Transverse colon (tissue), 4 donors: ENCODE data around the gene UBE4B. TPM values are rescaled to one million over a fixed set of nuclear protein-coding genes. Genes with fewer than 3 reads are reported as not detected.
"Not testable (repeated sequence)": the region's sequence is repeated elsewhere in the genome, so short reads cannot be mapped to it uniquely, and the experiment has no call there.

Experiments used
- DNase-seq: peaks from one replicate; pipeline ENCODE4 v3.0.0-alpha.2; 2019
- H3K27ac ChIP-seq, 4 donors: fragments of 200-600 bp; sonication (generic); 2 replicates each; pipeline ENCODE4 v1.5.1; 2016 to 2018; ENCODE audit warnings: inconsistent platforms in 4 of 4
- H3K27me3 ChIP-seq: fragments of 200-600 bp; sonication (generic); 2 replicates; pipeline ENCODE4 v1.5.1; 2017; ENCODE audit warnings: inconsistent platforms
- H3K36me3 ChIP-seq, 4 donors: fragments of 200-600 bp; sonication (generic); 2 replicates each; pipeline ENCODE4 v1.5.1; 2017 to 2019; ENCODE audit warnings: inconsistent platforms in 4 of 4
- H3K4me1 ChIP-seq, 4 donors: fragments of 200-600 bp; sonication (generic); 2 replicates each; pipeline ENCODE4 v1.5.1; 2017 to 2020; ENCODE audit warnings: inconsistent platforms in 4 of 4
- H3K4me3 ChIP-seq, 4 donors: fragments of 200-600 bp; sonication (generic); 1 replicate in 1 of 4; 2 replicates in 3 of 4; pipeline versions ENCODE4 v1.5.1 to v1.6.1; 2017 to 2019; ENCODE audit warnings: inconsistent platforms in 4 of 4
- H3K9me3 ChIP-seq, 2 donors: fragments of 200-600 bp; sonication (generic); 2 replicates each; pipeline ENCODE4 v1.5.1; 2017 to 2019; ENCODE audit warnings: inconsistent platforms in 2 of 2
- EP300 ChIP-seq: sonication (generic); formaldehyde crosslinking; IDR thresholded peaks from one replicate; pipeline ENCODE4 v1.6.1; 2017; ENCODE audit warnings: antibody characterized with exemption, low read depth
- POLR2A ChIP-seq: fragments of 450-650 bp; IDR thresholded peaks from one replicate; pipeline ENCODE4 v1.6.1; 2016; ENCODE audit warnings: antibody characterized with exemption, mild to moderate bottlenecking, moderate library complexity
- POLR2AphosphoS5 ChIP-seq, 3 donors: sonication (generic); formaldehyde crosslinking; IDR thresholded peaks; one replicate each; pipeline ENCODE4 v1.6.1; 2016; ENCODE audit warnings: antibody characterized with exemption in 3 of 3
- WGBS, 2 donors: methylation state at CpG; one replicate each; pipeline ENCODE4 v1.1.5; 2018; ENCODE audit warnings: low coverage in 1 of 2; 5-methylcytosine and 5-hydroxymethylcytosine counted together
- in situ Hi-C, 4 donors: fragments of 200-750 bp; cut with MboI; loops; one replicate each; pipeline versions ENCODE4 v1.15.0 to v1.15.1; 2017; ENCODE audit warnings: low sequenced_read_pairs in 3 of 4, low pct_ligation_motif_present in 1 of 4, low pct_unique_long_range_greater_than_20kb in 1 of 4
- intact Hi-C: fragments of 100-400 bp; cut with DNase I; formaldehyde crosslinking; loops from one replicate; pipeline ENCODE4 v1.15.1; 2023; ENCODE audit warnings: low total_unique reads
- total RNA-seq, 4 donors: library from RNA; depleted of rRNA; stranded (reverse); fragments of >200 nt; gene quantifications; one replicate each; pipeline ENCODE4 v1.1.0, GENCODE V29; 2016
- TF ChIP-seq, protein P1 (sequence below), 5 experiments: fragments of 200-600 bp in 3 of 5; fragments of 450-650 bp in 2 of 5; sonication (generic) in 3 of 5; IDR thresholded peaks; 1 replicate in 2 of 5; 2 replicates in 3 of 5; pipeline ENCODE4 v1.5.1; 2016 to 2017; ENCODE audit warnings: antibody characterized with exemption in 5 of 5, inconsistent platforms in 3 of 5, mild to moderate bottlenecking in 2 of 5, moderate library complexity in 1 of 5

Gene UBE4B
- total RNA-seq, 4 donors from 2014 or later = 35.1 to 145 (median 78.7) TPM

DNA sequence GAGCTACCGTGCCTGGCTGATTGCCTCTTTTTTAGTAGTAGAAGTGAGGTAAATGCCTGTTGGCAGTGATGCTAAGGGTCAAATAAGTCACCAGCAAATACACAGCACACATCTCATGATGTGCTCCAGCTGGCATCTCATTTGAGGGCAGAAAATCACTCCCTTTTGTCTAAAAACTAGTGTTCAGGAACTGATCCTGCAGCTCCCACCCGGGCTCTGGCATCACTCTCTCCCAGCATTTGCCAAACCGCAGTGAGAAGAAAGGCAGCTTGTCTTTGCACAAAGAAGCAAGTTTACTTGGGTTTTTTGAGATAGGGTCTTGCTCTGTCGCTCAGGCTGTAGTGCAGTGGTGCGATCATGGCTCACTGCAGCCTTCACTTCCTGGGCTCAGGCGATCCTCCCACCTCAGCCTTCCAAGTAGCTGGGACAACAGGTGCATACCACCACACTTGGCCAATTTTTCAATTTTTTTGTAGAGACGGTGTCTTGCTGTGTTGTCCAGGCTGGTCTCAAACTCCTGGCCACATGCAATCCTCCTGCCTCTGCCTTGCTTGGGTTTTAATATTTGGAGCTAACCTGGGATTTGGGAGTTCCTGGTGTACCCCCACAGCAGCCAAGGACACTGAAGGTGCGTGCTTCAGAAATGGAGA lies 31.6 kb upstream of the UBE4B start:
- intact Hi-C loops = no loop called here
- WGBS, 2 donors = 88 to 100% methylated on average over 4 to 8 of the region's 8 CpGs
- Histone ChIP-seq H3K27ac (no peak overlapping the region), H3K9me3 (no peaks in the 10 kb centered on the region), H3K27me3 (peaks cover 47% of the 10 kb centered on the region), H3K4me1 (peaks cover 0 to 17% (median 14%) of the 10 kb centered on the region in 4 donors), H3K4me3 (no peak overlapping the region), H3K36me3 (no peaks in the 10 kb centered on the region)
- TF ChIP-seq, protein P1, sequence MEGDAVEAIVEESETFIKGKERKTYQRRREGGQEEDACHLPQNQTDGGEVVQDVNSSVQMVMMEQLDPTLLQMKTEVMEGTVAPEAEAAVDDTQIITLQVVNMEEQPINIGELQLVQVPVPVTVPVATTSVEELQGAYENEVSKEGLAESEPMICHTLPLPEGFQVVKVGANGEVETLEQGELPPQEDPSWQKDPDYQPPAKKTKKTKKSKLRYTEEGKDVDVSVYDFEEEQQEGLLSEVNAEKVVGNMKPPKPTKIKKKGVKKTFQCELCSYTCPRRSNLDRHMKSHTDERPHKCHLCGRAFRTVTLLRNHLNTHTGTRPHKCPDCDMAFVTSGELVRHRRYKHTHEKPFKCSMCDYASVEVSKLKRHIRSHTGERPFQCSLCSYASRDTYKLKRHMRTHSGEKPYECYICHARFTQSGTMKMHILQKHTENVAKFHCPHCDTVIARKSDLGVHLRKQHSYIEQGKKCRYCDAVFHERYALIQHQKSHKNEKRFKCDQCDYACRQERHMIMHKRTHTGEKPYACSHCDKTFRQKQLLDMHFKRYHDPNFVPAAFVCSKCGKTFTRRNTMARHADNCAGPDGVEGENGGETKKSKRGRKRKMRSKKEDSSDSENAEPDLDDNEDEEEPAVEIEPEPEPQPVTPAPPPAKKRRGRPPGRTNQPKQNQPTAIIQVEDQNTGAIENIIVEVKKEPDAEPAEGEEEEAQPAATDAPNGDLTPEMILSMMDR (IDR thresholded peaks at IDR 0.05) = no peak
- TF ChIP-seq EP300 (no peak), POLR2AphosphoS5 (IDR thresholded peaks at IDR 0.05) (no peak), POLR2A (no peak)
- no peak for DNase-seq
- in situ Hi-C loops = no loop called here

DNA sequence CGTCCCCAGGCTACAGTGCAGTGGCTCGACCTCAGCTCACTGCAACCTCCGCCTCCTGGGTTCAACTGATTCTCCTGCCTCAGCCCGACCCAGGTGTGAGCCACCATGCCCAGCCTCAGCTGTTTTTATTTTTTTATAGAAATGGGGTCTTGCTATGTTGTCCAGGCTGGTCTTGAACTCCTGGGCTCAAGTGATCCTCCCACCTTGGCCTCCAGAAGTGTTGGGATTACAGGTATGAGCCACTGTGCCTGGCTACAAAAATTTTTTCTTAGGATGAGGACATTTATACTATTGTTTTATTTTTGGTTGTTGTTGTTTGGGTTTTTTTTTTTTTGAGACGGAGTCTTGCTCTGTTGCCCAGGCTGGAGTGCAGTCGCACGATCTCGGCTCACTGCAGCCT lies 27.5 kb upstream of the UBE4B start:
- H3K4me3 ChIP-seq, in situ Hi-C loops, intact Hi-C loops, H3K27me3 ChIP-seq, DNase-seq, H3K36me3 ChIP-seq, H3K4me1 ChIP-seq, H3K27ac ChIP-seq, H3K9me3 ChIP-seq: not testable (repeated sequence)
- 87 to 91% methylated on average over 8 of the region's 8 CpGs for WGBS, 2 donors

GRCh38 chr1:10007169-10007568 lies 25.6 kb upstream of the UBE4B start:
- WGBS, 2 donors = 54% methylated on average over 4 of the region's 4 CpGs
- Histone ChIP-seq H3K4me3 (no peak overlapping the region), H3K27me3 (peaks cover 6% of the 10 kb centered on the region), H3K9me3 (no peaks in the 10 kb centered on the region), H3K4me1 (no peaks in the 10 kb centered on the region), H3K27ac (no peak overlapping the region), H3K36me3 (no peaks in the 10 kb centered on the region)
- in situ Hi-C loops = no loop called here
- no peak for DNase-seq
- TF ChIP-seq EP300 (no peak), POLR2AphosphoS5 (IDR thresholded peaks at IDR 0.05) (no peak)
- intact Hi-C loops = no loop called here

DNA sequence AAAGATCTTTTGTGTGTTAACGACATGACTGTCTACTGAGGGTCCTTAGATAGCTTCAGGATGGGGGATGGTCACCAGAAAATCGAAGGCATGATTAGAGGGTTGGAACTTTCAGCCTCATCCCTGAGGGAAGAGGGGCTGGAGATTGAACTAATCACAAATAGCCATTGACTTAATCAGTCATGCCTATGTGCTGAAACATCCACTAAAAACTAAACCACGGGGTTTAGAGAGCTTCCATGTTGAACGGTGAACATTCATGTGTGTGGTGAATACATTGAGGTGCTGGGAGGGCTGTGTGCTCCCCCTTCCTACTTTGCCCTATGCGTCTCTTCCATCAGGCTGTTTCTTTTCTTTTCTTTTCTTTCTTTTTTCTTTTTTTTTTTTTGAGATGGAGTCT lies 18.7 kb upstream of the UBE4B start:
- Histone ChIP-seq H3K27ac (no peak overlapping the region), H3K27me3 (no peaks in the 10 kb centered on the region), H3K9me3 (no peaks in the 10 kb centered on the region), H3K4me3 (no peak overlapping the region), H3K36me3 (no peaks in the 10 kb centered on the region), H3K4me1 (peaks cover 0 to 4% (median 0%) of the 10 kb centered on the region in 4 donors)
- TF ChIP-seq EP300 (no peak), POLR2A (no peak), POLR2AphosphoS5 (IDR thresholded peaks at IDR 0.05) (no peak)
- TF ChIP-seq, protein P1 (IDR thresholded peaks at IDR 0.05) = no peak
- DNase-seq = no peak
- in situ Hi-C loops (no loop called here), intact Hi-C loops (no loop called here)
- 78 to 89% methylated on average over 4 to 5 of the region's 5 CpGs for WGBS, 2 donors

- in situ Hi-C loops (no loop called here), intact Hi-C loops (no loop called here)
- Histone ChIP-seq H3K36me3 (no peaks in the 10 kb centered on the region), H3K9me3 (no peaks in the 10 kb centered on the region), H3K27ac (no peak overlapping the region), H3K27me3 (no peaks in the 10 kb centered on the region), H3K4me3 (no peak overlapping the region), H3K4me1 (peaks cover 0 to 4% (median 0%) of the 10 kb centered on the region in 4 donors)
- no peak for TF ChIP-seq POLR2A
- no peak for TF ChIP-seq EP300
- TF ChIP-seq POLR2AphosphoS5 (IDR thresholded peaks at IDR 0.05) = no peak
- TF ChIP-seq, protein P1 (IDR thresholded peaks at IDR 0.05) = no peak
- DNase-seq = no peak
Measured at GRCh38 chr1:10019561-10019960, 13.2 kb upstream of the UBE4B start.
